ENCODE results near the gene PSAP. TPM values are rescaled to one million over a fixed set of nuclear protein-coding genes. Genes with fewer than 3 reads are reported as not detected.

The PSAP gene
- total RNA-seq, 2 experiments from 2014 or later = 94.2 to 101 TPM

- no peaks in the 10 kb centered on the region for H3K9me3 Mint-ChIP-seq
- ChIA-PET CTCF (interaction anchor here (0.5 to 3.5 kb wide), 21 partner anchors 12 to 440 kb away, joined by 3 to 29 read pairs (median 4); partner anchors contain the start of gene VSIR), POLR2A (interaction anchor here (1.4 kb wide), 1 partner anchor 33 kb away, joined by 3 read pairs; no protein-coding TSS in a partner anchor)
- no peaks in the 10 kb centered on the region for H3K27me3 Mint-ChIP-seq
- ATAC-seq (no peak), DNase-seq (no peak)
- no peak overlapping the region for H3K27ac Mint-ChIP-seq
- TF ChIP-seq CTCF (IDR thresholded peaks at IDR 0.05) = no peak
- intact Hi-C loops (cut with micrococcal nuclease) = loop anchor here (5.0 kb wide), 1 partner anchor 41 kb away; the partner anchor contains the start of gene VSIR
- peaks cover 14% of the 10 kb centered on the region for H3K36me3 Mint-ChIP-seq (ENCODE audit: low read depth)
- H3K4me1 Mint-ChIP-seq (ENCODE audit: low read depth) = peaks cover 3% of the 10 kb centered on the region
- no peak overlapping the region for H3K4me3 Mint-ChIP-seq
Measured at GRCh38 chr10:71812913-71813590, 38.0 kb downstream of the PSAP start.

- H3K9me3 Mint-ChIP-seq = no peaks in the 10 kb centered on the region
- ChIA-PET CTCF (interaction anchor here (0.5 to 3.5 kb wide), 34 partner anchors 10 to 472 kb away, joined by 3 to 29 read pairs (median 4); partner anchors contain the start of gene VSIR), POLR2A (interaction anchor here (0.8 to 1.4 kb wide), 3 partner anchors 32 to 100 kb away, joined by 3 to 6 read pairs (median 3); partner anchors contain the start of gene VSIR)
- H3K27me3 Mint-ChIP-seq = no peaks in the 10 kb centered on the region
- TF ChIP-seq CTCF (IDR thresholded peaks at IDR 0.05) = peak; percentile 94
- peaks cover 3% of the 10 kb centered on the region for H3K4me1 Mint-ChIP-seq (ENCODE audit: low read depth)
- ATAC-seq (peak; percentile 98), DNase-seq (peak; percentile 84)
- H3K27ac Mint-ChIP-seq = no peak overlapping the region
- intact Hi-C loops (cut with micrococcal nuclease) = loop anchor here (5.0 kb wide), 1 partner anchor 40 kb away; the partner anchor contains the start of gene VSIR
- peaks cover 10% of the 10 kb centered on the region for H3K36me3 Mint-ChIP-seq (ENCODE audit: low read depth)
- H3K4me3 Mint-ChIP-seq = no peak overlapping the region
Measured at GRCh38 chr10:71812016-71812912, 38.8 kb downstream of the PSAP start.

GRCh38 chr10:71811351-71811750, 39.7 kb downstream of the PSAP start:
- intact Hi-C loops (cut with micrococcal nuclease) = loop anchor here (5.0 kb wide), 1 partner anchor 39 kb away; the partner anchor contains the start of gene VSIR
- ATAC-seq (no peak), DNase-seq (no peak)
- Mint-ChIP-seq H3K27me3 (no peaks in the 10 kb centered on the region), H3K9me3 (no peaks in the 10 kb centered on the region), H3K4me1 (ENCODE audit: low read depth) (peaks cover 3% of the 10 kb centered on the region), H3K27ac (no peak overlapping the region), H3K36me3 (ENCODE audit: low read depth) (peaks cover 8% of the 10 kb centered on the region), H3K4me3 (no peak overlapping the region)
- ChIA-PET CTCF (interaction anchor here (0.7 to 3.5 kb wide), 28 partner anchors 11 to 471 kb away, joined by 3 to 29 read pairs (median 4); partner anchors contain the start of gene VSIR), POLR2A (interaction anchor here (1.1 kb wide), 1 partner anchor 39 kb away, joined by 6 read pairs; the partner anchor contains the start of gene VSIR)
- TF ChIP-seq CTCF (IDR thresholded peaks at IDR 0.05) = no peak

GRCh38 chr10:71810048-71810750, 40.9 kb downstream of the PSAP start:
- intact Hi-C loops (cut with micrococcal nuclease) = loop anchor here (5.0 kb wide), 1 partner anchor 38 kb away; the partner anchor contains the start of gene VSIR
- POLR2A ChIA-PET = interaction anchor here (0.7 kb wide), 1 partner anchor 179 kb away, joined by 3 read pairs; no protein-coding TSS in a partner anchor
- H3K4me3 Mint-ChIP-seq = no peak overlapping the region

More at GRCh38 chr10:71810048-71810750, 40.9 kb downstream of the PSAP start:
- Mint-ChIP-seq H3K36me3 (ENCODE audit: low read depth) (no peaks in the 10 kb centered on the region), H3K9me3 (no peaks in the 10 kb centered on the region), H3K27ac (no peak overlapping the region), H3K4me1 (ENCODE audit: low read depth) (peaks cover 3% of the 10 kb centered on the region), H3K27me3 (no peaks in the 10 kb centered on the region)
- no peak for ATAC-seq
- TF ChIP-seq CTCF (IDR thresholded peaks at IDR 0.05) = no peak
- no peak for DNase-seq
- CTCF ChIA-PET = interaction anchor here (1.0 to 2.7 kb wide), 2 partner anchors 28 to 102 kb away, joined by 3 to 10 read pairs; no protein-coding TSS in a partner anchor

All from activated CD8-positive, alpha-beta T cell treated with anti-CD3 and anti-CD28 coated beads for 36 hours (primary cell).